CD4-positive, alpha-beta memory T cell (primary cell): ENCODE results near the gene FRMD7. TPM values are rescaled to one million over a fixed set of nuclear protein-coding genes. Genes with fewer than 3 reads are reported as not detected.
A peak's percentile ranks its signal among the peaks of the same experiment; 100 is the strongest.
"Not testable (repeated sequence)": the region's sequence is repeated elsewhere in the genome, so short reads cannot be mapped to it uniquely, and the experiment has no call there.

ENCODE experiments used
- CTCF ChIA-PET: fragments of 350-600 bp; sonication (Branson Sonifier 250); formaldehyde crosslinking; loops from one replicate; lab custom pipeline; 2021; ENCODE audit warnings: inconsistent platforms; ENCODE audit not compliant: partially characterized antibody; lab: Charles Lee
- POLR2A ChIA-PET: fragments of 350-600 bp; sonication (Branson Sonifier 250); formaldehyde crosslinking; loops from one replicate; lab custom pipeline; 2021; ENCODE audit not compliant: partially characterized antibody; lab: Charles Lee
- DNase-seq, 5 donors: peaks; one replicate each; pipeline versions ENCODE4 v3.0.0 to v3.0.0-alpha.2; 2020 to 2022; ENCODE audit warnings: mixed read lengths in 1 of 5
- H3K27ac ChIP-seq: one replicate; pipeline ENCODE4 v1.7.0; 2013; ENCODE audit warnings: low read depth, low read length
- H3K27me3 ChIP-seq: 2 replicates; pipeline ENCODE4 v1.7.0; 2013; ENCODE audit warnings: mild to moderate bottlenecking, low read length, moderate library complexity; ENCODE audit not compliant: insufficient read depth
- H3K36me3 ChIP-seq: 2 replicates; pipeline ENCODE4 v1.7.0; 2013; ENCODE audit warnings: mild to moderate bottlenecking, low read length, moderate library complexity; ENCODE audit not compliant: insufficient read depth
- H3K4me1 ChIP-seq: 2 replicates; pipeline ENCODE4 v1.7.0; 2013; ENCODE audit warnings: mild to moderate bottlenecking, low read length, moderate library complexity; ENCODE audit not compliant: insufficient read depth
- H3K4me3 ChIP-seq, 2 donors: one replicate each; pipeline ENCODE4 v1.7.0; 2013; ENCODE audit warnings: low read length in 2 of 2, mild to moderate bottlenecking in 1 of 2
- H3K9me3 ChIP-seq, 2 donors: one replicate each; pipeline ENCODE4 v1.7.0; 2013; ENCODE audit warnings: low read length in 2 of 2, control low read depth in 1 of 2; ENCODE audit not compliant: control insufficient read depth in 1 of 2
- H3K27ac Mint-ChIP-seq, 7 donors: one replicate each; pipeline ENCODE4 v1.8.0; 2020 to 2021; ENCODE audit warnings: mixed read lengths in 7 of 7, mild to moderate bottlenecking in 6 of 7, inconsistent platforms in 3 of 7, moderate library complexity in 3 of 7
- H3K27me3 Mint-ChIP-seq, 2 donors: one replicate each; pipeline ENCODE4 v1.8.0; 2020 to 2021; ENCODE audit warnings: mixed read lengths in 2 of 2
- H3K36me3 Mint-ChIP-seq, 2 donors: one replicate each; pipeline ENCODE4 v1.8.0; 2020 to 2021; ENCODE audit warnings: mixed read lengths in 2 of 2, inconsistent platforms in 1 of 2, mild to moderate bottlenecking in 1 of 2
- H3K4me1 Mint-ChIP-seq, 4 donors: one replicate each; pipeline ENCODE4 v1.8.0; 2020 to 2021; ENCODE audit warnings: mixed read lengths in 4 of 4, mild to moderate bottlenecking in 1 of 4
- H3K4me3 Mint-ChIP-seq, 8 donors: one replicate each; pipeline ENCODE4 v1.8.0; 2020 to 2021; ENCODE audit warnings: mixed read lengths in 8 of 8, mild to moderate bottlenecking in 7 of 8, moderate library complexity in 6 of 8, inconsistent platforms in 3 of 8
- H3K9me3 Mint-ChIP-seq, 8 donors: one replicate each; pipeline ENCODE4 v1.8.0; 2020 to 2021; ENCODE audit warnings: mixed read lengths in 8 of 8, mild to moderate bottlenecking in 5 of 8, inconsistent platforms in 3 of 8, moderate library complexity in 1 of 8
- intact Hi-C: fragments of 100-400 bp; cut with micrococcal nuclease; formaldehyde crosslinking; loops from one replicate; pipeline ENCODE4 v1.15.1; 2023
- polyA plus RNA-seq, 2 donors: library from polyadenylated mRNA; unstranded; fragments of 300-500 nt; fragmentation: Illumina TruSeq; gene quantifications; one replicate each; pipeline ENCODE4 v1.2.3, GENCODE V29; 2021
- total RNA-seq, 2 experiments: library from RNA; stranded (reverse); gene quantifications; one replicate each; pipeline ENCODE4 v1.2.3, GENCODE V29; 2021

The FRMD7 gene
- total and polyA plus RNA-seq, 4 experiments from 2014 or later = not detected

GRCh38 chrX:132163094-132163493, 35.3 kb upstream of the FRMD7 start:
- H3K36me3 Mint-ChIP-seq, H3K27me3 ChIP-seq, DNase-seq, intact Hi-C loops, H3K27me3 Mint-ChIP-seq, POLR2A ChIA-PET, H3K4me3 Mint-ChIP-seq, H3K36me3 ChIP-seq, H3K9me3 Mint-ChIP-seq, H3K4me1 Mint-ChIP-seq, H3K4me1 ChIP-seq, H3K27ac ChIP-seq, H3K4me3 ChIP-seq, H3K9me3 ChIP-seq, H3K27ac Mint-ChIP-seq: not testable (repeated sequence)
- CTCF ChIA-PET = interaction anchor here (1.3 kb wide), 1 partner anchor 71 kb away, joined by 3 read pairs; no protein-coding TSS in a partner anchor

- Histone ChIP-seq H3K36me3 (no peaks in the 10 kb centered on the region), H3K9me3 (no peaks in the 10 kb centered on the region), H3K4me3 (no peak overlapping the region), H3K27me3 (no peaks in the 10 kb centered on the region), H3K4me1 (no peaks in the 10 kb centered on the region), H3K27ac (no peak overlapping the region)
- Mint-ChIP-seq H3K27ac (peak overlapping the region in 1 of 7 donors; percentile 22), H3K36me3 (no peaks in the 10 kb centered on the region), H3K9me3 (peaks cover 0 to 2% (median 0%) of the 10 kb centered on the region in 8 donors), H3K4me1 (no peaks in the 10 kb centered on the region), H3K27me3 (no peaks in the 10 kb centered on the region), H3K4me3 (no peak overlapping the region)
- intact Hi-C loops = no loop called here
- ChIA-PET CTCF (no interaction called here), POLR2A (no interaction called here)
- no peak for DNase-seq
Measured at GRCh38 chrX:132153166-132153565, 25.3 kb upstream of the FRMD7 start.

DNA sequence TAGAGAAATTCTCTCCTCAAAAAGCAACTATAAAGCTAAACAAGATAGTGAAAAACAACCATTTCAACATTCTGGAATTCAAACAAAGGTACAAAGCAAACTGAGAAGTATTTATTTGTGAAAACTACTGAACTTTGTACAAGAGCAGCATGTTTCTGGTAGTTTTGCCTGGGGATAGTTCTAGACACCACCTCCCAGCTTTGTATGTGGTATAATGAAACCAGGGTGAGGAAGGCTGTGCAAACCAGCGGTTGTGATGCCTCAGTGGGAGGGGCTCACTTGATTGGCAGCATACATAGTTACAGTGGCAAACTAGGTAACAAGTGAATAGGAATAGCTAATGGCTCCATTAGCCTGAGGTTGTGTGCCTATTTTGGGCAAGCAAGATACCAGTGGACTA, 18.6 kb upstream of the FRMD7 start:
- Mint-ChIP-seq H3K4me1 (no peaks in the 10 kb centered on the region), H3K27me3 (no peaks in the 10 kb centered on the region), H3K4me3 (no peak overlapping the region), H3K27ac (no peak overlapping the region), H3K9me3 (no peaks in the 10 kb centered on the region), H3K36me3 (no peaks in the 10 kb centered on the region)
- intact Hi-C loops = no loop called here
- Histone ChIP-seq H3K27ac (no peak overlapping the region), H3K4me1 (no peaks in the 10 kb centered on the region), H3K9me3 (no peaks in the 10 kb centered on the region), H3K36me3 (no peaks in the 10 kb centered on the region), H3K4me3 (no peak overlapping the region), H3K27me3 (no peaks in the 10 kb centered on the region)
- ChIA-PET POLR2A (no interaction called here), CTCF (no interaction called here)
- no peak for DNase-seq

- H3K4me1 Mint-ChIP-seq = no peaks in the 10 kb centered on the region
- Histone ChIP-seq H3K27me3 (no peaks in the 10 kb centered on the region), H3K9me3 (no peaks in the 10 kb centered on the region), H3K27ac (no peak overlapping the region), H3K4me1 (no peaks in the 10 kb centered on the region), H3K4me3 (no peak overlapping the region), H3K36me3 (no peaks in the 10 kb centered on the region)
- POLR2A ChIA-PET = no interaction called here
- H3K27ac Mint-ChIP-seq = no peak overlapping the region
- CTCF ChIA-PET = no interaction called here
- no peak overlapping the region for H3K4me3 Mint-ChIP-seq
- intact Hi-C loops = no loop called here
- DNase-seq = no peak
- H3K36me3 Mint-ChIP-seq = no peaks in the 10 kb centered on the region
- no peaks in the 10 kb centered on the region for H3K27me3 Mint-ChIP-seq
- H3K9me3 Mint-ChIP-seq = peaks cover 0 to 2% (median 0%) of the 10 kb centered on the region in 8 donors
Measured at GRCh38 chrX:132144061-132144460, 16.2 kb upstream of the FRMD7 start.

DNA sequence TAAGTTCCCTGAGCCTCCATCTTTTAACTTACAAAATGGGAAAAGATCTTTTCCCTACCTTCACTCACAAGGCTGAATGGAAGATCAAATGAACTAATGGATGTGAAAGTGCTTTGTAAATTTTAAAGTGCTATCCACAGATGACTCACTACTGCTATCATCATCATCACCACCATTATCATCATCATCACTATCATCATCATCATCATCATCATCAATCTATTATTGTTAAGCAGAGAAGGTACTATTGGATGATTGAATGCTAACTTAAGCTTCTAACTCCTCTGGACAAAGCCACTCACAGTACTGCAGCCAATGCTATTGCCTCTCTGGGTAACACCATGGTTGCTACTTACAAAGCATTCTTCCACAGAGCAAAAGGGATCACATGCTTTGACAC, 1.9 kb downstream of the FRMD7 start:
- POLR2A ChIA-PET = no interaction called here
- DNase-seq = no peak
- Histone ChIP-seq H3K36me3 (no peaks in the 10 kb centered on the region), H3K27me3 (no peaks in the 10 kb centered on the region), H3K27ac (no peak overlapping the region), H3K4me1 (no peaks in the 10 kb centered on the region), H3K9me3 (no peaks in the 10 kb centered on the region), H3K4me3 (no peak overlapping the region)
- H3K9me3 Mint-ChIP-seq = peaks cover 0 to 4% (median 0%) of the 10 kb centered on the region in 8 donors
- H3K4me3 Mint-ChIP-seq = no peak overlapping the region
- CTCF ChIA-PET = no interaction called here
- no peaks in the 10 kb centered on the region for H3K4me1 Mint-ChIP-seq
- H3K27me3 Mint-ChIP-seq = peaks cover 0 to 2% of the 10 kb centered on the region in 2 donors
- no peaks in the 10 kb centered on the region for H3K36me3 Mint-ChIP-seq
- intact Hi-C loops = no loop called here
- H3K27ac Mint-ChIP-seq = no peak overlapping the region

GRCh38 chrX:132120913-132121312, 6.9 kb downstream of the FRMD7 start:
- peaks cover 0 to 4% (median 0%) of the 10 kb centered on the region in 8 donors for H3K9me3 Mint-ChIP-seq
- H3K4me1 ChIP-seq = no peaks in the 10 kb centered on the region
- ChIA-PET CTCF (no interaction called here), POLR2A (no interaction called here)
- H3K36me3 Mint-ChIP-seq = no peaks in the 10 kb centered on the region
- H3K27me3 Mint-ChIP-seq = peaks cover 0 to 5% of the 10 kb centered on the region in 2 donors
- intact Hi-C loops = no loop called here
- H3K4me3 ChIP-seq = no peak overlapping the region
- no peak overlapping the region for H3K27ac Mint-ChIP-seq
- no peak overlapping the region for H3K4me3 Mint-ChIP-seq
- no peaks in the 10 kb centered on the region for H3K4me1 Mint-ChIP-seq
- no peaks in the 10 kb centered on the region for H3K9me3 ChIP-seq
- no peak overlapping the region for H3K27ac ChIP-seq
- no peaks in the 10 kb centered on the region for H3K36me3 ChIP-seq
- DNase-seq = no peak
- H3K27me3 ChIP-seq = no peaks in the 10 kb centered on the region

DNA sequence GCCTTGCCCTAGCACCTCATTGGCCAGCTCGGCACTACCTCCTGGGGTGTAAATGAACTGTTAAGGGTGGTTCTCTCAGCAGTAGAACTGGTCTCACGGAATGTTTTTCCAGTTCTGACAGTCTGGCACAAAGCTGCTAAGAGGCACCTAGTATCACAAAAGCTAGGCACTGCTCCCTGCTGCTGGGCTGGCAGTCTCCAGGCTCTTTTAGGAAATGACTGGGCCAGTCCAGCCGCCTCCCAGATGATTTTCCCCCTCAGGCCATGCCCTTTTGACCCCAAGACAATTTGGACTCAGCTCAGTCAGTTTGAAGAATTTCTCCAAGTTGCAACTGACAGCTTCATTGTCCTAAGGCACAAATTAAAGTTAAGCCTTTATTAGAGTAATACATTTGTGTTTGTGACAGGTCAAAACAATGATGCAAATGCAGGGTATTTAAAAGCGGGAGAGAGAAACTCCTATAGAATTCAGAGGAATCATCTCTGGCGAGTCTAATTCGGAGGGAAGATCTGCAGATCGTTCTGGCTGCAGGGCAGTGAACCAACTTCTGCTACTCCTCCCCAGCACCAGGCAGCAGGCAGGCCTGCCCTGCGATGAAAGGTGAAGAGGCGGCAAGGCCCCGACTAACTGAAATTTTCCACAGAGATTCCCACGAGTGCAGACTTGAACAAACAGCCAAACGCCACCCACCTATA, 7.9 kb downstream of the FRMD7 start:
- no peak for DNase-seq
- intact Hi-C loops = no loop called here
- no peak overlapping the region for H3K27ac Mint-ChIP-seq
- H3K36me3 Mint-ChIP-seq = no peaks in the 10 kb centered on the region
- H3K36me3 ChIP-seq = no peaks in the 10 kb centered on the region
- H3K4me1 ChIP-seq = no peaks in the 10 kb centered on the region
- ChIA-PET CTCF (no interaction called here), POLR2A (no interaction called here)
- H3K4me1 Mint-ChIP-seq = no peaks in the 10 kb centered on the region
- no peak overlapping the region for H3K4me3 Mint-ChIP-seq
- no peak overlapping the region for H3K27ac ChIP-seq
- no peaks in the 10 kb centered on the region for H3K9me3 ChIP-seq
- H3K9me3 Mint-ChIP-seq = peaks cover 0 to 4% (median 0%) of the 10 kb centered on the region in 8 donors
- peaks cover 0 to 3% of the 10 kb centered on the region in 2 donors for H3K27me3 Mint-ChIP-seq
- H3K4me3 ChIP-seq = no peak overlapping the region
- no peaks in the 10 kb centered on the region for H3K27me3 ChIP-seq
